AG04449 (cell line): ENCODE data around the gene PROB1.
A peak's percentile ranks its signal among the peaks of the same experiment; 100 is the strongest.

ENCODE experiments used
- CTCF ChIA-PET: fragments of 350-600 bp; formaldehyde crosslinking; extraction: SDS; loops from one replicate; lab custom pipeline; 2021; ENCODE audit warnings: antibody characterized with exemption; lab: Yijun Ruan, JAX
- POLR2A ChIA-PET: fragments of 400-600, 350-600 bp; formaldehyde crosslinking; extraction: SDS; loops from one replicate; lab custom pipeline; 2020; ENCODE audit warnings: antibody characterized with exemption, inconsistent platforms; lab: Yijun Ruan, JAX
- DNase-seq: peaks from one replicate; pipeline ENCODE4 v3.0.0-alpha.2; 2010; ENCODE audit warnings: low read depth, low spot score
- H3K4me3 ChIP-seq: 2 replicates; pipeline ENCODE4 v1.5.1; 2011; ENCODE audit warnings: low read depth, mild to moderate bottlenecking, control low read depth, low read length
- CTCF ChIP-seq: IDR thresholded peaks from one replicate; pipeline ENCODE4 v1.5.1; 2011; ENCODE audit warnings: mild to moderate bottlenecking, moderate library complexity, low read length, control low read depth, inconsistent platforms; ENCODE audit not compliant: insufficient read depth; ENCODE audit errors: missing control alignments

Gene PROB1

GRCh38 chr5:139392324-139392677 is 2.6 kb downstream of the PROB1 start:
- H3K4me3 ChIP-seq: peak overlapping the region; percentile 12
- POLR2A ChIA-PET: no interaction called here
- no peak for DNase-seq
- CTCF ChIA-PET: no interaction called here
- TF ChIP-seq CTCF: no peak

- TF ChIP-seq CTCF: no peak
- CTCF ChIA-PET: interaction anchor here (0.6 to 0.9 kb wide), 3 partner anchors 15 to 107 kb away, joined by 3 read pairs; no protein-coding TSS in a partner anchor
- POLR2A ChIA-PET: no interaction called here
- H3K4me3 ChIP-seq: peak overlapping the region; percentile 1
- no peak for DNase-seq
Measured at GRCh38 chr5:139391570-139392323, 3.2 kb downstream of the PROB1 start.

- no peak for DNase-seq
- CTCF ChIA-PET: interaction anchor here (0.6 to 1.4 kb wide), 5 partner anchors 9 to 106 kb away, joined by 3 to 4 read pairs (median 3); no protein-coding TSS in a partner anchor
- POLR2A ChIA-PET: no interaction called here
- H3K4me3 ChIP-seq: no peak overlapping the region
- TF ChIP-seq CTCF: no peak
Measured at GRCh38 chr5:139390639-139391569, 4.0 kb downstream of the PROB1 start.

GRCh38 chr5:139389701-139390638 is 4.9 kb downstream of the PROB1 start, which contains the start of gene MZB1:
Gene MZB1, minus strand, starts transcription at chr5:139389913. Its CDS starts 57 bp downstream, at chr5:139389856.
- no peak for TF ChIP-seq CTCF
- no peak for DNase-seq
- POLR2A ChIA-PET: no interaction called here

GRCh38 chr5:139388198-139388821 is 6.6 kb downstream of the PROB1 start:
- DNase-seq: no peak
- ChIA-PET POLR2A (no interaction called here), CTCF (interaction anchor here (0.8 to 1.4 kb wide), 2 partner anchors 15 to 23 kb away, joined by 3 to 4 read pairs; partner anchors contain the start of gene SPATA24)
- TF ChIP-seq CTCF: no peak
- peak overlapping the region; percentile 6 for H3K4me3 ChIP-seq

More at GRCh38 chr5:139389701-139390638, 4.9 kb downstream of the PROB1 start, which contains the start of gene MZB1:
- no peak within 1 kb of the TSS for H3K4me3 ChIP-seq
- CTCF ChIA-PET: interaction anchor here (0.6 to 1.4 kb wide), 2 partner anchors 10 to 15 kb away, joined by 3 to 4 read pairs; no protein-coding TSS in a partner anchor
